GM12878 (cell line): ENCODE measurements around the gene EBLN2. TPM values are rescaled to one million over a fixed set of nuclear protein-coding genes. Genes with fewer than 3 reads are reported as not detected.

Source experiments
- ATAC-seq: fragments of 200-7000 bp; cut with Tn5 transposase; 3 replicates; pipeline ENCODE4 v1.9.1; 2020; ENCODE audit warnings: mild to moderate bottlenecking, moderate library complexity
- BruUV-seq: library from RNA; stranded (reverse); fragments of 400-500 nt; replicated peaks from 2 replicates; lab custom pipeline; 2021; lab: Mats Ljungman, UMichigan
- CTCF ChIA-PET: fragments of 300-600 bp; sonication (Branson Sonifier 250); formaldehyde crosslinking; extraction: SDS; loops from one replicate; lab custom pipeline; 2021; ENCODE audit warnings: inconsistent platforms; lab: Yijun Ruan, JAX
- POLR2A ChIA-PET: fragments of 350-600 bp; formaldehyde crosslinking; extraction: SDS; loops from one replicate; lab custom pipeline; 2021; ENCODE audit warnings: inconsistent platforms; lab: Charles Lee
- RAD21 ChIA-PET: fragments of 300-600 bp; sonication (Branson Sonifier 250); formaldehyde crosslinking; loops from one replicate; lab custom pipeline; 2023; ENCODE audit warnings: antibody characterized with exemption; ENCODE audit not compliant: unreplicated experiment; lab: Charles Lee
- SMC1A ChIA-PET: fragments of 300-600 bp; sonication (Branson Sonifier 250); formaldehyde crosslinking; loops from one replicate; lab custom pipeline; 2023; ENCODE audit not compliant: unreplicated experiment, uncharacterized antibody; lab: Charles Lee
- DNase-seq: peaks from one replicate; pipeline ENCODE4 v3.0.0-alpha.2; 2011; ENCODE audit warnings: low read depth, low spot score
- FAIRE-seq: peaks from 3 replicates; lab custom pipeline; 2011; peaks lifted over from hg19 to GRCh38; lab: Jason Lieb, UNC
- H2AFZ ChIP-seq: 2 replicates; pipeline ENCODE4 v1.6.0; 2011; ENCODE audit warnings: low read depth, low read length, control low read depth; ENCODE audit not compliant: control insufficient read depth
- H3K27ac ChIP-seq: 2 replicates; pipeline ENCODE4 v1.5.1; 2011; ENCODE audit warnings: control low read depth; ENCODE audit not compliant: control insufficient read depth, insufficient read depth
- H3K27me3 ChIP-seq, 2 experiments: replicated peaks in 1 of 2; 2 replicates each; pipeline versions ENCODE4 v1.6.0 to v1.6.1; 2011; ENCODE audit warnings: low read length in 1 of 2; ENCODE audit not compliant: control insufficient read depth in 2 of 2, insufficient read depth in 2 of 2
- H3K36me3 ChIP-seq, 2 experiments: 2 replicates each; pipeline ENCODE4 v1.5.1; 2011; ENCODE audit warnings: low read length in 1 of 2; ENCODE audit not compliant: control insufficient read depth in 2 of 2, insufficient read depth in 2 of 2
- H3K4me1 ChIP-seq: 2 replicates; pipeline ENCODE4 v1.6.1; 2011; ENCODE audit warnings: mild to moderate bottlenecking, low read length, moderate library complexity, mixed read lengths; ENCODE audit not compliant: control insufficient read depth, insufficient read depth
- H3K4me2 ChIP-seq: 2 replicates; pipeline ENCODE4 v1.6.0; 2011; ENCODE audit warnings: control low read depth; ENCODE audit not compliant: control insufficient read depth, insufficient read depth
- H3K4me3 ChIP-seq: fragments of 200-600 bp; sonication (generic); 2 replicates; pipeline ENCODE4 v1.5.1; 2016
- H3K79me2 ChIP-seq: 2 replicates; pipeline ENCODE4 v1.6.0; 2011; ENCODE audit warnings: low read length; ENCODE audit not compliant: control insufficient read depth, insufficient read depth
- H3K9ac ChIP-seq: 2 replicates; pipeline ENCODE4 v1.8.0; 2011; ENCODE audit warnings: low read length, control low read depth, mixed read lengths; ENCODE audit not compliant: control insufficient read depth, insufficient read depth
- H3K9me3 ChIP-seq: replicated peaks from 3 replicates; pipeline ENCODE4 v1.5.1; 2011; ENCODE audit warnings: mild to moderate bottlenecking, low read length; ENCODE audit not compliant: control insufficient read depth, insufficient read depth
- H4K20me1 ChIP-seq: 2 replicates; pipeline ENCODE4 v1.6.0; 2011; ENCODE audit not compliant: control insufficient read depth, insufficient read depth
- ATF3 ChIP-seq: IDR thresholded peaks from 2 replicates; pipeline ENCODE4 v1.6.1; 2011; ENCODE audit warnings: low read depth, mild to moderate bottlenecking, low read length, moderate library complexity, borderline replicate concordance; ENCODE audit errors: extremely low read depth
- BCLAF1 ChIP-seq: fragments of 450-650 bp; IDR thresholded peaks from 2 replicates; pipeline ENCODE4 v1.6.1; 2017; ENCODE audit warnings: antibody characterized with exemption, mild to moderate bottlenecking, moderate library complexity
- CTCF ChIP-seq, 3 experiments: IDR thresholded peaks in 2 of 3; conservative IDR thresholded peaks in 1 of 3; 2 replicates each; pipeline ENCODE4 v1.5.1; 2011; ENCODE audit warnings: low read depth in 3 of 3, low read length in 3 of 3, mild to moderate bottlenecking in 3 of 3, control low read depth in 2 of 3, moderate library complexity in 2 of 3, inconsistent platforms in 1 of 3, mixed read lengths in 1 of 3; ENCODE audit not compliant: control insufficient read depth in 2 of 3, insufficient read depth in 1 of 3; ENCODE audit errors: extremely low read depth in 1 of 3
- EGR1 ChIP-seq, 2 experiments: IDR thresholded peaks; 1 replicate in 1 of 2; 2 replicates in 1 of 2; pipeline ENCODE4 v1.6.1; 2011 to 2012; ENCODE audit warnings: low read depth in 2 of 2, low read length in 2 of 2, borderline replicate concordance in 1 of 2, mild to moderate bottlenecking in 1 of 2, moderate library complexity in 1 of 2
- FOS ChIP-seq: IDR thresholded peaks from 3 replicates; pipeline ENCODE4 v1.6.1; 2011; ENCODE audit warnings: borderline replicate concordance; ENCODE audit not compliant: insufficient read length; ENCODE audit errors: extremely low read depth
- IKZF2 ChIP-seq, 2 experiments: fragments of 450-650 bp; IDR thresholded peaks; 2 replicates each; pipeline ENCODE4 v1.6.1; 2017; ENCODE audit warnings: mild to moderate bottlenecking in 2 of 2, moderate library complexity in 2 of 2
- MAX ChIP-seq: IDR thresholded peaks from 2 replicates; pipeline ENCODE4 v1.6.1; 2012; ENCODE audit warnings: low read depth, low read length, improper control_type of control experiment
- MLLT1 ChIP-seq: fragments of 450-650 bp; IDR thresholded peaks from 2 replicates; pipeline ENCODE4 v1.6.1; 2016; ENCODE audit warnings: mild to moderate bottlenecking
- MTA3 ChIP-seq: IDR thresholded peaks from 2 replicates; pipeline ENCODE4 v1.6.1; 2012; ENCODE audit warnings: low read length, inconsistent platforms, borderline replicate concordance
- NFXL1 ChIP-seq: fragments of 450-650 bp; IDR thresholded peaks from 2 replicates; pipeline ENCODE4 v1.6.1; 2017; ENCODE audit warnings: antibody characterized with exemption, mild to moderate bottlenecking, borderline replicate concordance
- RAD21 ChIP-seq: IDR thresholded peaks from 2 replicates; pipeline ENCODE4 v1.6.1; 2011; ENCODE audit warnings: mild to moderate bottlenecking, low read depth, low read length, moderate library complexity; ENCODE audit not compliant: insufficient read depth
- RB1 ChIP-seq: fragments of 450-650 bp; formaldehyde crosslinking; IDR thresholded peaks from 2 replicates; pipeline ENCODE4 v1.6.1; 2017; ENCODE audit warnings: mild to moderate bottlenecking, borderline replicate concordance
- SIN3A ChIP-seq: IDR thresholded peaks from 2 replicates; pipeline ENCODE4 v1.6.1; 2012; ENCODE audit warnings: low read depth, low read length, improper control_type of control experiment
- SUZ12 ChIP-seq: fragments of 200-600 bp; sonication (generic); IDR thresholded peaks from one replicate; pipeline ENCODE4 v1.6.1; 2018; ENCODE audit warnings: antibody characterized with exemption, mild to moderate bottlenecking; ENCODE audit not compliant: unreplicated experiment
- TCF7 ChIP-seq: IDR thresholded peaks from 2 replicates; pipeline ENCODE4 v1.6.1; 2014; ENCODE audit warnings: antibody characterized with exemption, borderline replicate concordance
- ZNF24 ChIP-seq: fragments of 450-650 bp; IDR thresholded peaks from 2 replicates; pipeline ENCODE4 v1.6.1; 2017; ENCODE audit warnings: antibody characterized with exemption, mild to moderate bottlenecking
- ZZZ3 ChIP-seq: IDR thresholded peaks from 2 replicates; pipeline ENCODE4 v1.6.1; 2011; ENCODE audit warnings: low read depth; ENCODE audit not compliant: control insufficient read depth, insufficient read length
- WGBS: methylation state at CpG from one replicate; pipeline ENCODE4 v1.1.6; 2016; ENCODE audit warnings: low lambda C conversion rate; ENCODE audit not compliant: insufficient replicate concordance, insufficient coverage; ENCODE audit errors: missing lambda C conversion rate; 5-methylcytosine and 5-hydroxymethylcytosine counted together
- in situ Hi-C: fragments of 300-500 bp; cut with MboI; formaldehyde crosslinking; loops from 9 replicates; pipeline ENCODE4 v1.14.3; 2018; ENCODE audit warnings: mixed read lengths
- intact Hi-C: fragments of 100-400 bp; cut with micrococcal nuclease; formaldehyde crosslinking; loops from one replicate; pipeline ENCODE4 v1.14.2; 2022; ENCODE audit not compliant: unreplicated experiment
- polyA plus RNA-seq, 11 experiments: library from polyadenylated mRNA; depleted of rRNA in 4 of 11; unstranded in 6 of 11; stranded (reverse) in 5 of 11; fragments of >200 nt; fragmentation: Nextera tagmentation in 4 of 11; fragmentation: Illumina TruSeq in 1 of 11; extraction: Ambion mirVana in 4 of 11; extraction: Trizol in 1 of 11; gene quantifications; 1 replicate in 1 of 11; 2 replicates in 10 of 11; pipeline versions ENCODE4 v1.2.1 to v1.2.3, GENCODE V29; 2011 to 2016; ENCODE audit warnings: inconsistent platforms in 2 of 11, missing spikeins in 2 of 11, low read depth in 1 of 11
- total RNA-seq, 4 experiments: library from RNA; depleted of rRNA in 3 of 4; stranded (reverse); fragments of >200 nt in 3 of 4; fragmentation: Illumina TruSeq in 1 of 4; extraction: Trizol in 1 of 4; gene quantifications; 2 replicates each; pipeline versions ENCODE4 v1.2.1 to v1.2.3, GENCODE V29; 2013 to 2021

Gene EBLN2
- total and polyA plus RNA-seq, 10 of the 15 experiments (the other 5 are each of a cell fraction or from before 2014, with no cell fraction given), result 0.84 to 6.8 (median 3.6) TPM

GRCh38 chr3:73028803-73029202, 32.7 kb upstream of the EBLN2 start:
- Histone ChIP-seq H3K36me3 (peaks cover 0 to under 1% of the 10 kb centered on the region in 2 experiments), H3K9me3 (no peaks in the 10 kb centered on the region; the same call in 2 of the 3 replicates), H3K4me1 (peaks cover 10% of the 10 kb centered on the region), H3K79me2 (peaks cover 98% of the 10 kb centered on the region), H3K27ac (no peak overlapping the region; the same call in 1 of the 2 replicates), H3K9ac (no peak overlapping the region)
- DNase-seq, result no peak
- CTCF ChIA-PET, result no interaction called here
- SMC1A ChIA-PET, result no interaction called here
- POLR2A ChIA-PET, result no interaction called here
- TF ChIP-seq CTCF (IDR thresholded peaks at IDR 0.05 in 2 of 3, conservative IDR thresholded peaks at IDR 0.05 in 1 of 3; ENCODE audit: control insufficient read depth in 2 of 3, extremely low read depth in 1 of 3, insufficient read depth in 1 of 3, low read depth in 3 of 3, low read length in 3 of 3) (no peak), BCLAF1 (no peak), TCF7 (no peak), NFXL1 (no peak), MAX (no peak), MTA3 (no peak), ZZZ3 (no peak), SUZ12 (no peak), IKZF2 (IDR thresholded peaks at IDR 0.05) (no peak), ATF3 (no peak), EGR1 (IDR thresholded peaks at IDR 0.05; ENCODE audit: borderline replicate concordance in 1 of 2, low read depth in 2 of 2, low read length in 2 of 2) (no peak), RAD21 (no peak), FOS (no peak), ZNF24 (no peak), MLLT1 (no peak), SIN3A (no peak), RB1 (no peak)
- TF ChIP-seq, all 136 proteins: peak for 0
- no peak overlapping the region for H3K4me3 ChIP-seq
- RAD21 ChIA-PET, result interaction anchor here (0.6 to 0.9 kb wide), 2 partner anchors 8 to 26 kb away, joined by 3 read pairs; no protein-coding TSS in a partner anchor
- BruUV-seq, result no TSS peak
- H3K27me3 ChIP-seq, result no peaks in the 10 kb centered on the region
- FAIRE-seq (no peak), ATAC-seq (no peak; the same call in 2 of the 3 replicates)
- no peak overlapping the region for H2AFZ ChIP-seq
- H4K20me1 ChIP-seq, result peaks cover 3% of the 10 kb centered on the region; the same call in 1 of the 2 replicates
- in situ Hi-C loops (no loop called here), intact Hi-C loops (no loop called here)
- H3K4me2 ChIP-seq, result no peak overlapping the region
- 67% methylated on average over 4 of the region's 4 CpGs for WGBS
